Spleen (tissue), 11 donors: ENCODE measurements around the gene KLHL14. TPM values are rescaled to one million over a fixed set of nuclear protein-coding genes. Genes with fewer than 3 reads are reported as not detected.

Experiments
- DNase-seq: peaks from one replicate; pipeline ENCODE4 v3.0.0-alpha.2; 2020
- H3K27ac ChIP-seq, 8 donors: fragments of 200-600 bp; sonication (generic) in 7 of 8; 1 replicate in 4 of 8; 2 replicates in 4 of 8; pipeline versions ENCODE4 v1.5.0 to v1.8.0; 2016 to 2021; ENCODE audit warnings: inconsistent platforms in 4 of 8, mild to moderate bottlenecking in 4 of 8, moderate library complexity in 1 of 8
- H3K27me3 ChIP-seq, 7 donors: fragments of 200-600 bp; sonication (generic) in 6 of 7; replicated peaks in 1 of 7; 1 replicate in 4 of 7; 2 replicates in 3 of 7; pipeline versions ENCODE4 v1.5.0 to v1.8.0; 2016 to 2021; ENCODE audit warnings: inconsistent platforms in 3 of 7, mild to moderate bottlenecking in 1 of 7
- H3K36me3 ChIP-seq, 6 donors: fragments of 200-600 bp; sonication (generic) in 5 of 6; 1 replicate in 4 of 6; 2 replicates in 2 of 6; pipeline versions ENCODE4 v1.5.0 to v1.8.0; 2016 to 2021; ENCODE audit warnings: inconsistent platforms in 2 of 6
- H3K4me1 ChIP-seq, 6 donors: fragments of 200-600 bp; sonication (generic) in 5 of 6; 1 replicate in 3 of 6; 2 replicates in 3 of 6; pipeline versions ENCODE4 v1.5.0 to v1.8.0; 2016 to 2021; ENCODE audit warnings: inconsistent platforms in 3 of 6
- H3K4me3 ChIP-seq, 8 donors: fragments of 200-600 bp; sonication (generic) in 7 of 8; 1 replicate in 4 of 8; 2 replicates in 4 of 8; pipeline versions ENCODE4 v1.5.0 to v1.8.0; 2016 to 2021; ENCODE audit warnings: inconsistent platforms in 4 of 8, mild to moderate bottlenecking in 4 of 8, moderate library complexity in 2 of 8
- H3K9me3 ChIP-seq, 8 donors: fragments of 200-600 bp; sonication (generic) in 7 of 8; 1 replicate in 4 of 8; 2 replicates in 4 of 8; pipeline versions ENCODE4 v1.5.0 to v1.8.0; 2016 to 2021; ENCODE audit warnings: inconsistent platforms in 4 of 8
- CTCF ChIP-seq, 11 experiments: fragments of 200-600 bp in 7 of 11; fragments of 450-650 bp in 4 of 11; sonication (generic) in 4 of 11; IDR thresholded peaks in 8 of 11; conservative IDR thresholded peaks in 3 of 11; 1 replicate in 7 of 11; 2 replicates in 4 of 11; pipeline versions ENCODE4 v1.4.0 to v1.8.0; 2016 to 2021; ENCODE audit warnings: antibody characterized with exemption in 11 of 11, inconsistent platforms in 4 of 11, mild to moderate bottlenecking in 1 of 11
- POLR2A ChIP-seq, 3 donors: fragments of 450-650 bp; IDR thresholded peaks; one replicate each; pipeline ENCODE4 v1.5.1; 2017; ENCODE audit warnings: antibody characterized with exemption in 3 of 3, mild to moderate bottlenecking in 1 of 3
- POLR2AphosphoS5 ChIP-seq, 3 donors: sonication (generic); formaldehyde crosslinking; IDR thresholded peaks; one replicate each; pipeline ENCODE4 v1.5.1; 2017; ENCODE audit warnings: antibody characterized with exemption in 3 of 3
- WGBS, 5 donors: extraction: QIAGEN DNeasy Blood & Tissue Kit in 3 of 5; methylation state at CpG; one replicate each; pipeline versions ENCODE4 v1.1.5 to v1.1.7; 2013 to 2018; 5-methylcytosine and 5-hydroxymethylcytosine counted together
- intact Hi-C: fragments of 100-400 bp; cut with DNase I; formaldehyde crosslinking; loops from one replicate; pipeline ENCODE4 v1.15.0; 2023; ENCODE audit warnings: low total_unique reads
- polyA plus RNA-seq, 3 donors: library from polyadenylated mRNA; stranded (reverse); fragments of 200-250 nt; gene quantifications; one replicate each; pipeline ENCODE4 v1.2.1, GENCODE V29; 2013
- total RNA-seq, 7 donors: library from RNA; depleted of rRNA in 3 of 7; stranded (reverse); fragments of >200 nt in 3 of 7; fragmentation: NEBNext Ultra II Directional in 4 of 7; extraction: Animal tissue kit (Norgen Biotek cat#: 25700) in 4 of 7; gene quantifications; one replicate each; pipeline versions ENCODE4 v1.1.0 to v1.2.1, GENCODE V29; 2016 to 2021
- donor health status: healthy with polysubstance abuse.
- donor health status: DM: no; HTN: no; CAD: no; lungs with moderate emphysema.
- donor health status: DM: no; HTN: no; CAD: no.
- donor health status: Bipolar disorder and iron deficiency.
- donor health status: healthy.
- donor health status: DM: no; HTN: no; CAD: no.
- donor health status: DM: yes; HTN: yes; CAD: no.

The KLHL14 gene
- total and polyA plus RNA-seq, 10 donors = 9.4 to 41.4 (median 17.5) TPM

GRCh38 chr18:32771169-32771751, 1.6 kb downstream of the KLHL14 start:
- Histone ChIP-seq H3K36me3 (no peaks in the 10 kb centered on the region), H3K27ac (peak overlapping the region; percentile 48 to 89 (median 84)), H3K27me3 (peaks cover 0 to 52% (median 13%) of the 10 kb centered on the region in 7 donors), H3K9me3 (no peaks in the 10 kb centered on the region), H3K4me3 (peak overlapping the region; percentile 17 to 87 (median 62)), H3K4me1 (peaks cover 0 to 61% (median 10%) of the 10 kb centered on the region in 6 donors)
- no peak for TF ChIP-seq POLR2A (IDR thresholded peaks at IDR 0.05)
- TF ChIP-seq POLR2AphosphoS5 (IDR thresholded peaks at IDR 0.05) = peak; percentile 40 to 63 (median 54)
- intact Hi-C loops = no loop called here
- peak; percentile 84 for DNase-seq
- WGBS, 5 donors = 1 to 2% (median 1%) methylated on average over 29 to 37 of the region's 37 CpGs

GRCh38 chr18:32770666-32771168, 2.1 kb downstream of the KLHL14 start:
- Histone ChIP-seq H3K4me1 (peaks cover 0 to 66% (median 10%) of the 10 kb centered on the region in 6 donors), H3K36me3 (no peaks in the 10 kb centered on the region), H3K9me3 (no peaks in the 10 kb centered on the region), H3K4me3 (peak overlapping the region; percentile 17 to 87 (median 62)), H3K27ac (peak overlapping the region; percentile 37 to 89 (median 84)), H3K27me3 (peaks cover 0 to 52% (median 13%) of the 10 kb centered on the region in 7 donors)
- DNase-seq = peak; percentile 82
- 2 to 5% (median 3%) methylated on average over 25 to 34 of the region's 34 CpGs for WGBS, 5 donors
- intact Hi-C loops = no loop called here
- no peak for TF ChIP-seq POLR2AphosphoS5 (IDR thresholded peaks at IDR 0.05)
- TF ChIP-seq POLR2A (IDR thresholded peaks at IDR 0.05) = no peak
- TF ChIP-seq CTCF (IDR thresholded peaks at IDR 0.05 in 8 of 11, conservative IDR thresholded peaks at IDR 0.05 in 3 of 11) = no peak

- peak; percentile 78 to 88 (median 81) for TF ChIP-seq POLR2AphosphoS5 (IDR thresholded peaks at IDR 0.05)
- no peak for TF ChIP-seq CTCF (IDR thresholded peaks at IDR 0.05 in 8 of 11, conservative IDR thresholded peaks at IDR 0.05 in 3 of 11)
- H3K9me3 ChIP-seq = no peaks in the 10 kb centered on the region
- 0 to 3% (median 2%) methylated on average over 3 to 37 of the region's 37 CpGs for WGBS, 5 donors
- peak overlapping the region; percentile 17 to 87 (median 62) for H3K4me3 ChIP-seq
- no peaks in the 10 kb centered on the region for H3K36me3 ChIP-seq
- H3K4me1 ChIP-seq = peaks cover 0 to 71% (median 10%) of the 10 kb centered on the region in 6 donors
- peak; percentile 85 for DNase-seq
- H3K27me3 ChIP-seq = peaks cover 0 to 52% (median 13%) of the 10 kb centered on the region in 7 donors
- intact Hi-C loops = no loop called here
- H3K27ac ChIP-seq = peak overlapping the region; percentile 37 to 89 (median 84)
Observed at GRCh38 chr18:32770054-32770665, 2.7 kb downstream of the KLHL14 start.

GRCh38 chr18:32769586-32770053, 3.2 kb downstream of the KLHL14 start:
- Histone ChIP-seq H3K36me3 (no peaks in the 10 kb centered on the region), H3K9me3 (no peaks in the 10 kb centered on the region), H3K4me3 (peak overlapping the region; percentile 17 to 87 (median 62)), H3K27me3 (peaks cover 0 to 52% (median 13%) of the 10 kb centered on the region in 7 donors), H3K4me1 (peaks cover 0 to 77% (median 12%) of the 10 kb centered on the region in 6 donors), H3K27ac (peak overlapping the region; percentile 37 to 89 (median 84))
- intact Hi-C loops = no loop called here
- no peak for TF ChIP-seq POLR2AphosphoS5 (IDR thresholded peaks at IDR 0.05)
- no peak for TF ChIP-seq CTCF (IDR thresholded peaks at IDR 0.05 in 8 of 11, conservative IDR thresholded peaks at IDR 0.05 in 3 of 11)
- TF ChIP-seq POLR2A (IDR thresholded peaks at IDR 0.05) = no peak
- WGBS, 5 donors = 4 to 9% (median 5%) methylated on average over 6 to 31 of the region's 31 CpGs
- peak; percentile 82 for DNase-seq
